Measurements from ENCODE around the gene CCDC91. TPM values are rescaled to one million over a fixed set of nuclear protein-coding genes. Genes with fewer than 3 reads are reported as not detected.

Gene CCDC91
- total and polyA plus RNA-seq, 9 of the 15 experiments (the other 6 are each of a cell fraction or from before 2014, with no cell fraction given): 10.1 to 31.1 (median 26.3) TPM

GRCh38 chr12:28215021-28215420 lies 24.8 kb downstream of the CCDC91 start:
- Histone ChIP-seq H3K27ac (ENCODE audit: extremely low read depth, low read depth, low read length) (no peak overlapping the region), H3K9ac (ENCODE audit: insufficient read depth in 1 of 2, low read depth in 2 of 2, low read length in 2 of 2) (no peak overlapping the region), H3K4me3 (no peak overlapping the region), H2AFZ (ENCODE audit: low read depth, low read length) (no peak overlapping the region), H3K4me1 (replicated peaks in 1 of 2; ENCODE audit: control insufficient read depth in 2 of 2, insufficient read depth in 2 of 2, low read length in 2 of 2) (no peaks in the 10 kb centered on the region; a peak in 1 of 5 replicates), H3K9me3 (replicated peaks; ENCODE audit: control insufficient read depth, insufficient read depth, low read depth, low read length) (peaks cover 4% of the 10 kb centered on the region; the same call in 1 of the 2 replicates), H3K27me3 (ENCODE audit: control insufficient read depth in 2 of 2, insufficient read depth in 2 of 2, low read length in 2 of 2) (no peaks in the 10 kb centered on the region), H3K79me2 (ENCODE audit: control insufficient read depth, insufficient read depth, low read length) (peaks cover 6% of the 10 kb centered on the region; the same call in 2 of the 3 replicates), H3K4me2 (ENCODE audit: insufficient read depth, low read length) (no peak overlapping the region), H4K20me1 (replicated peaks; ENCODE audit: control insufficient read depth, insufficient read depth, low read length) (no peaks in the 10 kb centered on the region), H3K9me1 (ENCODE audit: control insufficient read depth, insufficient read depth, low read length) (no peaks in the 10 kb centered on the region), H3K36me3 (ENCODE audit: control insufficient read depth, insufficient read depth, low read length) (no peaks in the 10 kb centered on the region; the same call in 1 of the 3 replicates)
- BruUV-seq (replicated peaks): no TSS peak
- FAIRE-seq (peak; percentile 63), ATAC-seq (no peak), DNase-seq (ENCODE audit: extremely low read depth in 1 of 4, low spot score in 3 of 4) (no peak)
- in situ Hi-C loops (cut with MboI) (no loop called here), intact Hi-C loops (cut with micrococcal nuclease) (no loop called here)
- ChIA-PET CTCF (ENCODE audit: low intra/inter-chr PET ratio) (no interaction called here), POLR2A (no interaction called here)
- TF ChIP-seq GABPB1 (CRISPR knock-in tag; IDR thresholded peaks at IDR 0.05): no peak
- TF ChIP-seq CAMTA2 (CRISPR knock-in tag; conservative IDR thresholded peaks at IDR 0.05): no peak
- no peak for TF ChIP-seq BDP1 (IDR thresholded peaks at IDR 0.05; ENCODE audit: insufficient read depth, insufficient read length)
- TF ChIP-seq, protein P1, sequence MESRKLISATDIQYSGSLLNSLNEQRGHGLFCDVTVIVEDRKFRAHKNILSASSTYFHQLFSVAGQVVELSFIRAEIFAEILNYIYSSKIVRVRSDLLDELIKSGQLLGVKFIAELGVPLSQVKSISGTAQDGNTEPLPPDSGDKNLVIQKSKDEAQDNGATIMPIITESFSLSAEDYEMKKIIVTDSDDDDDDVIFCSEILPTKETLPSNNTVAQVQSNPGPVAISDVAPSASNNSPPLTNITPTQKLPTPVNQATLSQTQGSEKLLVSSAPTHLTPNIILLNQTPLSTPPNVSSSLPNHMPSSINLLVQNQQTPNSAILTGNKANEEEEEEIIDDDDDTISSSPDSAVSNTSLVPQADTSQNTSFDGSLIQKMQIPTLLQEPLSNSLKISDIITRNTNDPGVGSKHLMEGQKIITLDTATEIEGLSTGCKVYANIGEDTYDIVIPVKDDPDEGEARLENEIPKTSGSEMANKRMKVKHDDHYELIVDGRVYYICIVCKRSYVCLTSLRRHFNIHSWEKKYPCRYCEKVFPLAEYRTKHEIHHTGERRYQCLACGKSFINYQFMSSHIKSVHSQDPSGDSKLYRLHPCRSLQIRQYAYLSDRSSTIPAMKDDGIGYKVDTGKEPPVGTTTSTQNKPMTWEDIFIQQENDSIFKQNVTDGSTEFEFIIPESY (CRISPR knock-in tag; IDR thresholded peaks at IDR 0.05): no peak
- TF ChIP-seq, protein P2, sequence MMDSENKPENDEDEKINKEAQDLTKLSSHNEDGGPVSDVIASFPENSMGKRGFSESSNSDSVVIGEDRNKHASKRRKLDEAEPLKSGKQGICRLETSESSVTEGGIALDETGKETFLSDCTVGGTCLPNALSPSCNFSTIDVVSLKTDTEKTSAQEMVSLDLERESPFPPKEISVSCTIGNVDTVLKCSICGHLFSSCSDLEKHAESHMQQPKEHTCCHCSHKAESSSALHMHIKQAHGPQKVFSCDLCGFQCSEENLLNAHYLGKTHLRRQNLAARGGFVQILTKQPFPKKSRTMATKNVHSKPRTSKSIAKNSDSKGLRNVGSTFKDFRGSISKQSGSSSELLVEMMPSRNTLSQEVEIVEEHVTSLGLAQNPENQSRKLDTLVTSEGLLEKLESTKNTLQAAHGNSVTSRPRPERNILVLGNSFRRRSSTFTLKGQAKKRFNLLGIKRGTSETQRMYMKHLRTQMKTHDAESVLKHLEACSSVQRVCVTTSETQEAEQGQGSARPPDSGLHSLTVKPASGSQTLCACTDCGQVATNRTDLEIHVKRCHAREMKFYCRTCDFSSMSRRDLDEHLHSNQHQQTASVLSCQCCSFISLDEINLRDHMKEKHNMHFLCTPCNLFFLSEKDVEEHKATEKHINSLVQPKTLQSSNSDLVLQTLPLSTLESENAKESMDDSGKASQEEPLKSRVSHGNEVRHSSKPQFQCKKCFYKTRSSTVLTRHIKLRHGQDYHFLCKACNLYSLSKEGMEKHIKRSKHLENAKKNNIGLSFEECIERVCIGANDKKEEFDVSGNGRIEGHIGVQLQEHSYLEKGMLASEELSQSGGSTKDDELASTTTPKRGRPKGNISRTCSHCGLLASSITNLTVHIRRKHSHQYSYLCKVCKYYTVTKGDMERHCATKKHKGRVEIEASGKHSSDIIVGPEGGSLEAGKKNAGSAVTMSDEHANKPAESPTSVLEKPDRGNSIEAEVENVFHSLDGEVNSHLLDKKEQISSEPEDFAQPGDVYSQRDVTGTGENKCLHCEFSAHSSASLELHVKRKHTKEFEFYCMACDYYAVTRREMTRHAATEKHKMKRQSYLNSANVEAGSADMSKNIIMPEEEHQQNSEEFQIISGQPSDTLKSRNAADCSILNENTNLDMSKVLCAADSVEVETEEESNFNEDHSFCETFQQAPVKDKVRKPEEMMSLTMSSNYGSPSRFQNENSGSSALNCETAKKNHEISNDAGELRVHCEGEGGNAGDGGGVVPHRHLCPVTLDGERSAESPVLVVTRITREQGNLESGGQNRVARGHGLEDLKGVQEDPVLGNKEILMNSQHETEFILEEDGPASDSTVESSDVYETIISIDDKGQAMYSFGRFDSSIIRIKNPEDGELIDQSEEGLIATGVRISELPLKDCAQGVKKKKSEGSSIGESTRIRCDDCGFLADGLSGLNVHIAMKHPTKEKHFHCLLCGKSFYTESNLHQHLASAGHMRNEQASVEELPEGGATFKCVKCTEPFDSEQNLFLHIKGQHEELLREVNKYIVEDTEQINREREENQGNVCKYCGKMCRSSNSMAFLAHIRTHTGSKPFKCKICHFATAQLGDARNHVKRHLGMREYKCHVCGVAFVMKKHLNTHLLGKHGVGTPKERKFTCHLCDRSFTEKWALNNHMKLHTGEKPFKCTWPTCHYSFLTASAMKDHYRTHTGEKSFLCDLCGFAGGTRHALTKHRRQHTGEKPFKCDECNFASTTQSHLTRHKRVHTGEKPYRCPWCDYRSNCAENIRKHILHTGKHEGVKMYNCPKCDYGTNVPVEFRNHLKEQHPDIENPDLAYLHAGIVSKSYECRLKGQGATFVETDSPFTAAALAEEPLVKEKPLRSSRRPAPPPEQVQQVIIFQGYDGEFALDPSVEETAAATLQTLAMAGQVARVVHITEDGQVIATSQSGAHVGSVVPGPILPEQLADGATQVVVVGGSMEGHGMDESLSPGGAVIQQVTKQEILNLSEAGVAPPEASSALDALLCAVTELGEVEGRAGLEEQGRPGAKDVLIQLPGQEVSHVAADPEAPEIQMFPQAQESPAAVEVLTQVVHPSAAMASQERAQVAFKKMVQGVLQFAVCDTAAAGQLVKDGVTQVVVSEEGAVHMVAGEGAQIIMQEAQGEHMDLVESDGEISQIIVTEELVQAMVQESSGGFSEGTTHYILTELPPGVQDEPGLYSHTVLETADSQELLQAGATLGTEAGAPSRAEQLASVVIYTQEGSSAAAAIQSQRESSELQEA (IDR thresholded peaks at IDR 0.05; ENCODE audit: low read depth): no peak
- no peak for TF ChIP-seq ZNF436 (CRISPR knock-in tag; IDR thresholded peaks at IDR 0.05)
- TF ChIP-seq ARID3B (CRISPR knock-in tag; IDR thresholded peaks at IDR 0.05; ENCODE audit: borderline replicate concordance): no peak
- TF ChIP-seq ZNF316 (IDR thresholded peaks at IDR 0.05): no peak
